HepG2 (cell line): ENCODE results near the gene CES2. TPM values are rescaled to one million over a fixed set of nuclear protein-coding genes. Genes with fewer than 3 reads are reported as not detected.

Source experiments
- BCL3 ChIP-seq: sonication (generic); formaldehyde crosslinking; IDR thresholded peaks from 2 replicates; pipeline ENCODE4 v1.5.1; 2020; ENCODE audit warnings: mild to moderate bottlenecking, missing genetic modification reagents, moderate library complexity
- CBX2 ChIP-seq, 2 experiments: fragments of 200-600 bp in 1 of 2; sonication (generic); formaldehyde crosslinking in 1 of 2; IDR thresholded peaks; 2 replicates each; pipeline versions ENCODE4 v1.7.0 to v1.8.1; 2018 to 2022; ENCODE audit warnings: low read depth in 2 of 2, low read length in 1 of 2, mild to moderate bottlenecking in 1 of 2, missing genetic modification reagents in 1 of 2
- LCORL ChIP-seq, 2 experiments: fragments of 450-650 bp in 1 of 2; sonication (generic) in 1 of 2; formaldehyde crosslinking in 1 of 2; IDR thresholded peaks; 2 replicates each; pipeline versions ENCODE4 v1.5.0 to v1.6.1; 2017 to 2020; ENCODE audit warnings: antibody characterized with exemption in 1 of 2, missing genetic modification reagents in 1 of 2
- NR2F6 ChIP-seq, 2 experiments: IDR thresholded peaks; 2 replicates each; pipeline ENCODE4 v1.6.1; 2016; ENCODE audit warnings: antibody characterized with exemption in 1 of 2, mild to moderate bottlenecking in 1 of 2
- SATB2 ChIP-seq: sonication (generic); formaldehyde crosslinking; IDR thresholded peaks from 2 replicates; pipeline ENCODE4 v1.5.0; 2020; ENCODE audit warnings: missing genetic modification reagents
- SOX6 ChIP-seq, 2 experiments: fragments of 450-650 bp in 1 of 2; sonication (generic) in 1 of 2; formaldehyde crosslinking in 1 of 2; IDR thresholded peaks; 2 replicates each; pipeline versions ENCODE4 v1.4.0 to v1.6.1; 2017 to 2020; ENCODE audit warnings: antibody characterized with exemption in 1 of 2, mild to moderate bottlenecking in 1 of 2, missing genetic modification reagents in 1 of 2
- TCF7L2 ChIP-seq: IDR thresholded peaks from 2 replicates; pipeline ENCODE4 v1.6.1; 2011; ENCODE audit warnings: mild to moderate bottlenecking, low read depth, low read length, moderate library complexity
- ZFX ChIP-seq: sonication (generic); formaldehyde crosslinking; IDR thresholded peaks from 2 replicates; pipeline ENCODE4 v1.4.0; 2020; ENCODE audit warnings: mild to moderate bottlenecking, low read depth, missing genetic modification reagents, moderate library complexity
- ZNF274 ChIP-seq: sonication (generic); formaldehyde crosslinking; IDR thresholded peaks from 2 replicates; pipeline ENCODE4 v1.5.1; 2020; ENCODE audit warnings: mild to moderate bottlenecking, missing genetic modification reagents
- ZNF280D ChIP-seq: sonication (generic); formaldehyde crosslinking; IDR thresholded peaks from 2 replicates; pipeline ENCODE4 v1.5.1; 2020; ENCODE audit warnings: mild to moderate bottlenecking, missing genetic modification reagents
- ZNF362 ChIP-seq: sonication (generic); formaldehyde crosslinking; IDR thresholded peaks from 2 replicates; pipeline ENCODE4 v1.4.0; 2020; ENCODE audit warnings: missing genetic modification reagents, mild to moderate bottlenecking, borderline replicate concordance
- ZNF614 ChIP-seq: IDR thresholded peaks from 2 replicates; pipeline ENCODE4 v1.6.1; 2018; ENCODE audit warnings: missing biosample characterization, missing genetic modification reagents, inconsistent platforms, borderline replicate concordance
- ZNF619 ChIP-seq: sonication (generic); formaldehyde crosslinking; IDR thresholded peaks from 2 replicates; pipeline ENCODE4 v1.4.0; 2020; ENCODE audit warnings: mild to moderate bottlenecking, missing genetic modification reagents
- ZNF777 ChIP-seq: sonication (generic); formaldehyde crosslinking; IDR thresholded peaks from 2 replicates; pipeline ENCODE4 v1.4.0; 2020; ENCODE audit warnings: missing genetic modification reagents
- polyA plus RNA-seq, 8 experiments: library from polyadenylated mRNA; depleted of rRNA in 3 of 8; stranded (reverse) in 7 of 8; unstranded in 1 of 8; fragments of >200 nt; fragmentation: Illumina TruSeq in 4 of 8; extraction: Trizol in 4 of 8; gene quantifications; 2 replicates each; pipeline versions ENCODE4 v1.2.1 to v1.2.3, GENCODE V29; 2011 to 2016; ENCODE audit warnings: low read depth in 4 of 8, missing spikeins in 1 of 8, mixed read lengths in 1 of 8; ENCODE audit not compliant: insufficient read depth in 1 of 8
- total RNA-seq, 5 experiments: library from RNA; depleted of rRNA; stranded (reverse); fragments of >200 nt; fragmentation: Illumina TruSeq; extraction: Trizol; gene quantifications; 2 replicates each; pipeline ENCODE4 v1.2.3, GENCODE V29; 2016; ENCODE audit warnings: low read depth in 1 of 5
- TF ChIP-seq, protein P1 (sequence below): sonication (generic); formaldehyde crosslinking; IDR thresholded peaks from 2 replicates; pipeline ENCODE4 v1.4.0; 2020; ENCODE audit warnings: missing genetic modification reagents
- TF ChIP-seq, protein P2 (sequence below): sonication (generic); formaldehyde crosslinking; IDR thresholded peaks from 2 replicates; pipeline ENCODE4 v1.5.1; 2020; ENCODE audit warnings: missing genetic modification reagents, mild to moderate bottlenecking, borderline replicate concordance

The CES2 gene
- total and polyA plus RNA-seq, 2 of the 13 experiments (the other 11 are each of a cell fraction or from before 2014, with no cell fraction given): 50.6 to 63.8 TPM

DNA sequence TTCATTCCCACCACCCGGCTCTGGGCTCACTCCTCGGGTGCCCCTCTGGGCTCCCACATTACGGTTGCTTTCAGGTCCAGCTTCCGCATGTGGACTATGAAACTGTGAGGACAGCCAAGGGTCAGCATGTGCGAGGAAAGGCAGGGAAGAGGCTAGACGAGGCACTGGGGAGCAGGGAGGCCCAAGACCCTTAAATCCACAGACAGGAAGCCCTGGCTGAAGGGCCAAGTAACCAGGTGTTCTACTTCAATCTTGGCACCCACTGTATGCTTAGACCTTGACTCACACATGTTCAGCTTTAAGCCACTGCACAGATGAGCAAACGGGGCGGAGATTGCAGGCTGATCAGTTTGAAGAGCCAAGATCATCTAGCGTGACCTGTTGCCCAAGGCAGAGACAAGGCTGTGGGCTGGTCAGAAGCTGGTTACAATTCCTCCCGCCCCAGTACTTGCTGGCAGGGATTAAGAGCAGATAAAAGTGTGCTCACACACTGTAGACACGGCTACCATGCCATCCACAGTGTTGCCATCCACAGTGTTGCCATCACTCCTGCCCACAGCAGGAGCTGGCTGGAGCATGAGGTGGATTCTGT, 53.0 kb downstream of the CES2 start, which contains the start of gene CES4A (continued):
- TF ChIP-seq ZNF614 (no peak), ZNF274 (CRISPR knock-in tag) (0 out of 2 replicates have a peak, but pooled peaks have one; percentile 59), SOX6 (IDR thresholded peaks at IDR 0.05) (no peak), SOX6 (CRISPR knock-in tag; IDR thresholded peaks at IDR 0.05) (peak; percentile 46), ZNF619 (CRISPR knock-in tag) (peak; percentile 53; the same call in 1 of the 2 replicates), ZFX (CRISPR knock-in tag) (peak; percentile 45; the same call in 1 of the 2 replicates), TCF7L2 (no peak), ZNF280D (peak; percentile 66; the same call in 1 of the 2 replicates), NR2F6 (IDR thresholded peaks at IDR 0.05) (peak; percentile 69), NR2F6 (CRISPR knock-in tag; IDR thresholded peaks at IDR 0.05) (peak; percentile 73; the same call in 1 of the 2 replicates), ZNF362 (peak; percentile 11; the same call in 1 of the 2 replicates), SATB2 (CRISPR knock-in tag) (0 out of 2 replicates have a peak, but pooled peaks have one; percentile 25), LCORL (IDR thresholded peaks at IDR 0.05) (no peak), LCORL (CRISPR knock-in tag; IDR thresholded peaks at IDR 0.05) (peak; percentile 62; the same call in 1 of the 2 replicates), BCL3 (0 out of 2 replicates have a peak, but pooled peaks have one; percentile 40), CBX2 (IDR thresholded peaks at IDR 0.05; ENCODE audit: low read depth, low read length) (no peak), CBX2 (CRISPR knock-in tag; IDR thresholded peaks at IDR 0.05; ENCODE audit: low read depth) (0 out of 2 replicates have a peak, but pooled peaks have one; percentile 44), ZNF777 (CRISPR knock-in tag) (0 out of 2 replicates have a peak, but pooled peaks have one; percentile 19)
- TF ChIP-seq, protein P1, sequence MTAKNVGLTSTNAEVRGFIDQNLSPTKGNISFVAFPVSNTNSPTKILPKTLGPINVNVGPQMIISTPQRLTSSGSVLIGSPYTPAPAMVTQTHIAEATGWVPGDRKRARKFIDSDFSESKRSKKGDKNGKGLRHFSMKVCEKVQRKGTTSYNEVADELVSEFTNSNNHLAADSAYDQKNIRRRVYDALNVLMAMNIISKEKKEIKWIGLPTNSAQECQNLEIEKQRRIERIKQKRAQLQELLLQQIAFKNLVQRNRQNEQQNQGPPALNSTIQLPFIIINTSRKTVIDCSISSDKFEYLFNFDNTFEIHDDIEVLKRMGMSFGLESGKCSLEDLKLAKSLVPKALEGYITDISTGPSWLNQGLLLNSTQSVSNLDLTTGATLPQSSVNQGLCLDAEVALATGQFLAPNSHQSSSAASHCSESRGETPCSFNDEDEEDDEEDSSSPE (CRISPR knock-in tag): peak; percentile 61; the same call in 1 of the 2 replicates
- TF ChIP-seq, protein P2, sequence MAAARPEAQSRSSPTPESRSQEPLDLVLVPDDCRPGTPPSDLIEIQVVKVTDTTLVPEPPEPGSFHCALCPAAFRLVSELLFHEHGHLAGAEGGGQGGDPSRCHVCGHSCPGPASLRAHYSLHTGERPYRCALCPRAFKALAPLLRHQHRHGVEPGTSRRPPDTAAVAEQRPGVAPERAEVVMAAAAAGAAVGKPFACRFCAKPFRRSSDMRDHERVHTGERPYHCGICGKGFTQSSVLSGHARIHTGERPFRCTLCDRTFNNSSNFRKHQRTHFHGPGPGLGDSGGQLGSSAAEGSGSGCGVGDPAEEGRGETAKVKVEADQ (CRISPR knock-in tag): peak; percentile 58; the same call in 1 of the 2 replicates
